Right kidney (tissue), 9 donors: ENCODE results near the gene XCL2.
"Not testable (repeated sequence)": the region's sequence is repeated elsewhere in the genome, so short reads cannot be mapped to it uniquely, and the experiment has no call there.

ENCODE experiments used
- DNase-seq: peaks from one replicate; pipeline ENCODE4 v3.0.0-alpha.2; 2016
- long read RNA-seq, 8 donors: transcript quantifications; one replicate each; lab custom pipeline, GENCODE V29; 2026

XCL2 gene
- long read RNA-seq, donor 1, result 0 reads
- long read RNA-seq, donor 2, result 0 reads
- long read RNA-seq, donor 3, result 0 reads
- long read RNA-seq, donor 4, result 0 reads
- long read RNA-seq, donor 5, result 0 reads
- long read RNA-seq, donor 6, result 0 reads
- long read RNA-seq, donor 7, result 0 reads
- long read RNA-seq, donor 8, result 0 reads

GRCh38 chr1:168543840-168544498 lies at the start of gene XCL2:
XCL2 (minus strand) TSS chr1:168543997; CDS start chr1:168543964, 33 bp downstream.
- not testable (repeated sequence) for DNase-seq

- DNase-seq, result no peak
These were observed 47.9 kb upstream of the XCL2 start for GRCh38 chr1:168591641-168592250.

- no peak for DNase-seq
These were observed 47.3 kb upstream of the XCL2 start for GRCh38 chr1:168591066-168591465.

GRCh38 chr1:168589167-168589566 lies 45.4 kb upstream of the XCL2 start:
- DNase-seq, result no peak

- DNase-seq, result no peak
These were observed 42.1 kb upstream of the XCL2 start for GRCh38 chr1:168585937-168586336.

GRCh38 chr1:168585191-168585590 lies 41.4 kb upstream of the XCL2 start:
- no peak for DNase-seq

GRCh38 chr1:168583571-168583970 lies 39.8 kb upstream of the XCL2 start:
- peak; percentile 19 for DNase-seq

- DNase-seq, result peak; percentile 20
These were observed 39.0 kb upstream of the XCL2 start for GRCh38 chr1:168582688-168583336.

GRCh38 chr1:168581817-168582572 lies 38.2 kb upstream of the XCL2 start:
- DNase-seq, result no peak

GRCh38 chr1:168580991-168581390 lies 37.2 kb upstream of the XCL2 start:
- DNase-seq, result not testable (repeated sequence)

GRCh38 chr1:168580290-168580689 lies 36.5 kb upstream of the XCL2 start:
- DNase-seq, result not testable (repeated sequence)

GRCh38 chr1:168578531-168579185 lies 34.9 kb upstream of the XCL2 start:
- not testable (repeated sequence) for DNase-seq

GRCh38 chr1:168576245-168576688 lies 32.5 kb upstream of the XCL2 start, which contains the start of gene XCL1:
XCL1 (plus strand) TSS chr1:168576605; CDS start chr1:168576638, 33 bp downstream.
- DNase-seq, result not testable (repeated sequence)

- DNase-seq, result not testable (repeated sequence)
These were observed 30.4 kb upstream of the XCL2 start for GRCh38 chr1:168574234-168574633.

- DNase-seq, result no peak
These were observed 28.8 kb upstream of the XCL2 start for GRCh38 chr1:168572633-168573032.

GRCh38 chr1:168570652-168571051 lies 26.9 kb upstream of the XCL2 start:
- no peak for DNase-seq

- DNase-seq, result no peak
These were observed 24.5 kb upstream of the XCL2 start for GRCh38 chr1:168568346-168568745.

GRCh38 chr1:168567568-168567967 lies 23.8 kb upstream of the XCL2 start:
- no peak for DNase-seq

GRCh38 chr1:168567007-168567406 lies 23.2 kb upstream of the XCL2 start:
- no peak for DNase-seq

GRCh38 chr1:168565825-168566224 lies 22.0 kb upstream of the XCL2 start:
- DNase-seq, result no peak

GRCh38 chr1:168561989-168562388 lies 18.2 kb upstream of the XCL2 start:
- DNase-seq, result no peak

- DNase-seq, result no peak
These were observed 16.6 kb upstream of the XCL2 start for GRCh38 chr1:168560370-168560769.
